GDM1 (cell line): ENCODE measurements around the gene UNCX.
A peak's percentile ranks its signal among the peaks of the same experiment; 100 is the strongest.
"Not testable (repeated sequence)": the region's sequence is repeated elsewhere in the genome, so short reads cannot be mapped to it uniquely, and the experiment has no call there.

Experiments used
- DNase-seq: peaks from one replicate; lab custom pipeline; 2025; lab: John Stamatoyannopoulos, UW

Gene UNCX

DNA sequence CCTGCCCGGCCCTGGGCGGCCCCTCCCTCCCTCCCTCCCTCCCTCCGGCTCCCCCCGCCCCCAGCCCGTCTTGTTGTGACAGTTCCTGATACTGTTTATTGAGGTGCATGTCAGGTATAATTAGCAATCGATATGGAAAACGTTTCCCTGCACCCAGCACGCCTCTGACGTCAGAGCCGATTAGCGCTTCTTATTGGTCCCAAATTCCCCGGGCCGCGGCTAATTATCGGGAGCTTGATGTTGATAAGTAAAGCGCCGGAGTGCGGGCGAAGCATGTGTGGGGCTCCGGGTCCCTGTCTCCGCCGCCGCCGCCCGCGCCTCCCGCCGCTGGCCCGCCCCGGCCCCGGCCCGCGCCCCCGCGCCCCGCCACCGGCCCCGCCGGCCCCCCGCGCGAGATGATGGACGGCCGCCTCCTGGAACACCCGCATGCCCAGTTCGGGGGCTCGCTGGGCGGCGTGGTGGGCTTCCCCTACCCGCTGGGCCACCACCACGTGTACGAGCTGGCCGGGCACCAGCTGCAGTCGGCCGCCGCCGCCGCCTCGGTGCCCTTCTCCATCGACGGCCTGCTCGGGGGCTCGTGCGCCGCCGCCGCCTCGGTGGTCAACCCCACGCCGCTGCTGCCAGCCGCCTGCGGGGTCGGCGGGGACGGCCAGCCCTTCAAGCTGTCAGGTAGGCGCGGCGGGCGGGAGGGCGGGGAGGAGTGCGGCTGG is at the start of gene UNCX:
TSS of gene UNCX (plus strand) at position 250 of the 710 bp plus-strand sequence. CDS start at position 396, 146 bp downstream.
- DNase-seq: no peak

DNA sequence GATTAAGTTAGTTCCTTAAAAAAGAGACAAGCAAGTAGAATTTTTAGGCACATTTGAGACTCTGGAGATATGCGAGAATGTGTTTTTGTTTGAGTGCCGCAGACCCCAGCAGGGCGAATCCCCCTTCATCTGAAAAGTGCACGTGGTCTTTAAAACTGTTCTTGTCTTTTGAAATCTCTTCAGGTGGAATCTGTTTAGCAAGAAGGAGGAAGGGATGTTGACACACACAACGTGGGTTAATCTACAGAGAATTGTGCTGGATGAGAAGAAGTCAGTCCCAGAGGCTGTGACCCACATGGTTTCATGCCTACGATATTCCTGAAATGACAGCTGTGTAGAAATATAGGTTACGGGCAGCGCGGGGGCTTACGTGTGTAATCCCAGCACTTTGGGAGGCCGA is 45.5 kb upstream of the UNCX start:
- DNase-seq: no peak

DNA sequence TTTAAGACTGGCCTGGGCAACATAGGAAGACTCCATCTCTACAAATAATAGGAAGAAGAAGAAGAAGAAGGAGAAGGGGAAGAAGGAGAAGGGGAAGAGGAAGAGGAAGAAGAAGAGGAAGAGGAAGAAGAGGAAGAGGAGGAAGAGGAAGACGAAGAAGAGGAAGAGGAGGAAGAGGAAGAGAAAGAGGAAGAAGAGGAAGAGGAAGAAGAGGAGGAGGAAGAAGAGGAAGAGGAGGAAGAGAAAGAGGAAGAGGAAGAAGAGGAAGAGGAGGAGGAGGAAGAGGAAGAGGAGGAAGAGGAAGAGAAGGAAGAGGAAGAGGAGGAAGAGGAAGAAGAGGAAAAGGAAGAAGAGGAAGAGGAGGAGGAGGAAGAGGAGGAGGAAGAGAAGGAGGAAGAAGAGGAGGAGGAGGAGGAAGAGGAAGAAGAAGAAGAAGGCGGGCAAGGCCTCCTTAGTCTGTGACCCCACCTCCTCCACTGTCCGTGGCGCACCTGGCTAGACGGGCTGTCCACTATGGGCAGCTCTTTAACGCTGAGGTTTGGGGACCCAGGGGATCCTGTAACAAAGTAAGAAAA is 43.9 kb upstream of the UNCX start:
- DNase-seq: no peak

DNA sequence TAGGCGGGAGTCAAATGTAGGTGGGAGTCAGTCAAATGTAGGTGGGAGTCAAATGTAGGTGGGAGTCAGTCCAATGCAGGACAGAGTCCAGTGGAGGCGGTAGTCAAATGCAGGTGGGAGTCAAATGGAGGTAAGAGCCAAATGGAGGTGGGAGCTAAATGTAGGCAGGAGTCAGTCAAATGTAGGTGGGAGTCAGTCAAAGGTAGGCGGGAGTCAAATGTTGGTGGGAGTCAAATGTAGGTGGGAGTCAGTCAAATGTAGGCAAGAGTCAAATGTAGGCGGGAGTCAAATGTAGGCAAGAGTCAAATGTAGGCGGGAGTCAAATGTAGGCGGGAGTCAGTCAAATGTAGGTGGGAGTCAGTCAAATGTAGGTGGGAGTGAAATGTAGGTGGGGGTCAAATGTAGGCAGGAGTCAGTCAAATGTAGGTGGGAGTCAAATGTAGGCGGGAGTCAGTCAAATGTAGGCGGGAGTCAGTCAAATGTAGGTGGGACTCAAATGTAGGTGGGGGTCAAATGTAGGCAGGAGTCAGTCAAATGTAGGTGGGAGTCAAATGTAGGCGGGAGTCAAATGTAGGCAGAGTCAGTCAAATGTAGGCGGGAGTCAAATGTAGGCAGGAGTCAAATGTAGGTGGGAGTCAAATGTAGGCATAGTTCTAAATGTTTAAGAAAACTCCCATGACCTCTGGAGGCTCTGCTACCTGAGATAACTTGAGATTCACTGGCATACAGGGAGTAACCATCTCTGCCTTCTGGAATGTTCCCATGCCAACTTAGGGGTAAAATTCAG is 42.5 kb upstream of the UNCX start:
- DNase-seq: no peak

DNA sequence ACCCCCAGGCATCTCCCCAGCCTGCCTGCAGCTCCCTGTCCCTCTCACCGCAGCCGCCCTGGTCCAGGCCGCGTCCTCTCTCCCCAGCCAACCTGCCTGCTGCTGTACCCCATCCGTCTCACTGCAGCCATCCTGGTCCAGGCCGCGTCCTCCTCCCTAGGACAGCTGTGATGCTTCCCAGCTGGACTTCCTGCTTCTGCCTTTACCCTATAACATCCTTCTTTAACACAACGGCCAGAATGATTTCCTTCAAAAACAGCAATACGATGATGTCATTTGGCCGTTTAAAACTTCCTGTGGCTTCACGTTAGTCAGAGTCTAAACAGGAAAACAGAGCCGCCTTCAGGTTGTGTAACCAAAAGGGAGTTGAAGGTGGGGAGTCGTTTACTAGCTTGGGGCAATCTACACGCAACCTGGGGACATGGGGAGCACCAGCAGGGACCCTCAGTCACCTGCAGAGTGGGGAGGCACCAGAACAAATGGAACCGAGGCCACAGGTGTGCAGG is 40.4 kb upstream of the UNCX start:
- peak; percentile 22 for DNase-seq

DNA sequence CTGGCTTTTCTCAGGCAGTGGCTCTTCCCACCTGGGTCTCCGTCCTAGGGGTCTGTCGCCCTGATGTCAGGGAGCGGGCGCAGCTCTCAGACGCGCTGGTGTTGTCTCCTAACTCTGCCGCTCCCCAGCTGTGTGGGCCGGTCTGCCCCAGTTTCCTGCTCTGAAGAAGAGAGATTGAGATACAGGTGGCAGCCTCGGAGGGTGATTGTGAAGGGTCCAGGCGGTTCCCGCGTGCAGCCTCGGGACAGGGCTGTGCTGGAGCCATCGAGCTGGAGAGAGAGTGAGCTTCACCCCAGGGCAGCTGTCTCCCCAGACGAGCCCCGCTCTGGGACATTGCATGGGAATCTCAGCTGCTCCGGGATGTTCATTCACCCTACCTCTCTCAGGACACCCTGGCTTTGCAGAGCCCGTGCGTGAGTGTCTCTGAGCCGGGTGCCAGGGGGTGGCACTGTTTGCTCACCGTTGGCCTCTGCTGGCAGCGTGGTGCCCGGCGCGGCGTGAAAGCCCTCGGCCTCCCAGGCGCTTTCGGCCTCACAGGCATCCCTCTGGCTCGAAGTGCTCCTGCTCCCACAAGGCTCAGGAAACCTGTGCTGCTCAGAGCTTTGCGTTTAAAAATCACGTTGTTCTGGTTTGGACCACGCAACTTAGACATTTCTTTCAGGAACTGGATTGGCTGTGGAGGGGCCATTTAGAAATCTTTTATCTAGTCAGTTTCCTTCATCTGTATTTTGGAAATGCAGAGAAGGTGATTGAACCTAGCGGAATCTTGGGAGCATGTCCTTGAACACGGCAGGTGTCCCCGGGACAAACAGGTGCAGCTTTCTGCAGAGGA is 38.9 kb upstream of the UNCX start:
- DNase-seq: peak; percentile 6

DNA sequence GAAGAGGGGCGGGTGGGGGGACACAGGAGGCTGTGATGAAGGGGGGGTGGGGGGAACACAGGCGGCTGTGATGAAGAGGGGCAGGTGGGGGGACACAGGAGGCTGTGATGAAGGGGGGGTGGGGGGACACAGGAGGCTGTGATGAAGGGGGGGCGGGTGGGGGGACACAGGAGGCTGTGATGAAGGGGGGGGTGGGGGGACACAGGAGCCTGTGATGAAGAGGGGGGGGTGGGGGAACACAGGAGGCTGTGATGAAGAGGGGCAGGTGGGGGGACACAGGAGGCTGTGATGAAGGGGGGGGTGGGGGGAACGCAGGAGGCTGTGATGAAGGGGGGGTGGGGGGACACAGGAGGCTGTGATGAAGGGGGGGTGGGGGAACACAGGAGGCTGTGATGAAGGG is 36.2 kb upstream of the UNCX start:
- DNase-seq: not testable (repeated sequence)

DNA sequence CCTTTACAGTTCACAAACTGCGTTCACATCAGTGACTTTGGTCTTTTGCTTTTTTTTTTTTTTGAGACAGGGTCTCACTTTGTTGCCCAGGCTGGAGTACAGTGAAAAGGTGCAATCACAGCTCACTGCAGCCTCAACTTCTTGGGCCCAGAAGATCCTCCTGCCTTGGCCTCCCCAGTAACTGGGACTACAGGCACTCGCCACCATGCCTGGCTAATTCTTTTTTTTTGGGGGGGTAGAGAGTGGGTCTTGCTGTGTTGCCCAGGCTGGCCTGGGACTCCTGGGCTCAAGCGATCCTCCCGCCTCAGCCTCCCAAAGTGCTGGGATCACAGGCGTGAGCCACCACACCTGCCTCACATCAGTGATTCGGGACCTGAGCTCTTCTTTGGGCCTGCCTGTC is 35.7 kb upstream of the UNCX start:
- DNase-seq: no peak

DNA sequence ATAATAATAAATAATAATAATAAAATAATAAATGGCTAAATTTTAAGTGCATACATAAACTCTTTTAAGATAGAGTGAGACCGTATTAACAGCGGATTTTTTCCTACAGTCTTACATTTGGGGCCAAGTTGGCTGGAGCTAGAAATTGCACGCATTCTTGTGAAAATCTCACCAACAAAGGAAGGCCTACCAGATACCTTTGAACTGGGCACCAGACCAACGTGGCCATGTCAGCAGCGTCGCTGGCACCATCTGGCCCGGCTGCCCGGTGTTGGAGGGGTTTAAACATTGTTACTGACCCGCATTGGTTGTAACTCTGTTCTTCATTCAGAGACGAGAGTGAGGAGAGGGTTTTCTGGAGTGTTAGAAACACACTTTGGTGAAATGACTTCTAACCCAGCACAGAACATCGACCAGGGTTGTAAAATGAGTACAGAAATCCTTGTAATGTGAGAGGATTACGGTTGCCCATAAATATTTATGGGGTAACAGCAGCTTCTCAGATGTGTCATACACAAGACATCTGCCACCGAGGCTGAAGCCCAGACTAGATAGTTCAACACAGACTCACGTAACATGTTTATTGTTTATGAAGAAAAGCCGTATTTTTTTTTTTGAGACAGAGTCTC is 34.6 kb upstream of the UNCX start:
- no peak for DNase-seq

DNA sequence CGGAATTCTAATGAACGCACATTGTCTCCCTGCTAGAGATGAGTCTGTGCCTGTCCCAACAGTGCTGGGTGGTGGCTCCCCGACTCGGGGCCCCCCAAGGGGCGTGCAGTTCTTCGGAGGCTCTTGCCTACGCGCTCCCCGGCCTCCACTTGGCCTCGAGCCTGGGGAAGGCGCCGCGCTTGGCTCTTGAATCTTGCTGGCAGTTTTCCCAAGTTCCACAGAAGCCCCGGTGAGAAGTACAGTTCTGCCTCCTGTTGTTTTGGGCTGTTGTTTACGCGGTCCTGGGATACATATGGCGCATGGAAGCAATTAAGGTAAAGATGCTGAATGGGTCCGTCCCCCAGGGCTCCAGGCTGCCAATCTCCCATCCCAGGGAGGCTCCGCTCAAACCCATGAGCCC is 32.6 kb upstream of the UNCX start:
- no peak for DNase-seq

DNA sequence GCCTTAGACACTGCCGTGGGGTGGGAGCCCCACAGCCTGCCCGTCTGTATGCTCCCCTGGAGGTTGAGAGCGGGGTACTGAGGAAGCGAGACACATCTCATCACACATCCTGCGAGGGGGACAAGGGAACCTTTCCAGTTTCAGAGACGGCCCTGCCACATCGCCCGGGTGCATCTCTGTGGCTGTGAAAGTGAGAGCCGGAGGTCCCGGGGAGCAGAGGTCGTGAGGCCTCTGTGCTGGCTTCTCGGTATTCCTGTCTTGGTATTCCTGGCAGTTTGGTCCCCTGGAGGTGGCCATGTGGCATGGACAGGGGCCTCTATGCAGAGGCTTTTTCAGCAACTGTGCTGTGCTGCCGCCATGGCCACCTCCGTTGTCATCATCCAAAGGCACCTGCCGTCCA is 30.8 kb upstream of the UNCX start:
- no peak for DNase-seq

DNA sequence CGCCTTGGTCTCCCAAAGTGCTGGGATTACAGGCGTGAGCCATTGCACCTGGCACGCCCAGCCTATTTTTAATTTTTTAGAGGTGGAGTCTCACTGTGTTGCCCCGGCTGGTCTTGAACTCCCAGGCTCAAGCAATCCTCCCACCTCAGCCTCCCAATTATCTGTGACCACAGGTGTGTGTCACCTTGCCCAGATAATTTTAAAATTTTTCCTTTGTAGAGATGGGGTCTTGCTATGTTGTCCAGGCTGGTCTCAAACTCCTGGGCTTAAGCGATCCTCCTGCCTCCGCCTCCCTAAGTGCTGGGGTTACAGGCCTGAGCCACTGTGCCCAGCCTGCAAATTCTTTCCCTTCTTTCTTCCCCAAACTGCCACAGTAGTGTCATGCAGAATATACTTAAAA is 29.8 kb upstream of the UNCX start:
- not testable (repeated sequence) for DNase-seq

DNA sequence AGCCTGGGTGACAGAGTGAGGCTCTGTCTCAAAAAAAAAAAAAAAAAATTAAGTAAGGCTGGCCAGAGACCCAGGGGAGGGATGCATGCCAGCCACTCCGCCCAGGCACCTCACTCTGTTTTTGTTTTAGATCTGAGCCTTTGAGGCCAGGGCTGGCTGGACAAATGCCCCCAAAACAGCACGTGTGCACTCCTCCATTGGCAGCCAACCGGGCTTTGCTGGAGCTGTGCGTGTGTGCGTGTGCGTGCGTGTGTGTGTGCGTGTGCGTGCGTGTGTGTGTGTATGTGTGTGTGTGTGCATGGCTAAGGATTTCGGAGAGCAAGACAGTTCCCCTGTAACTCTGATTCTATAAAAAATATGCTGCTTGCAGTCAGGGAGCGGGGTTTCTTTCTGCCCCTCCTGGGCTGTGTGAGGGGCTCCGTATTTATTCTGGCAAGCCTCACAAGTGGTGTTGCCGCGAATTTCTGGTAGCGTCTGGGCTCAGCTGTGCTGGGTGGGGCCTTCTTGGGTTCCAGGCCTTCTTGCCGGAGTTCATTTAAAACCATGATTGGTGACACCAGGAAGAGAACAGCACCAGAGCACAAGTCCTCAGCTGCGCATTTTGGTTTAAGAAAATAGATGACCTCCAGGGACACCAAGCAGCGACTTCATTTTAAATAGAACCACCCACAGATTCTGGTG is 28.1 kb upstream of the UNCX start:
- DNase-seq: no peak

DNA sequence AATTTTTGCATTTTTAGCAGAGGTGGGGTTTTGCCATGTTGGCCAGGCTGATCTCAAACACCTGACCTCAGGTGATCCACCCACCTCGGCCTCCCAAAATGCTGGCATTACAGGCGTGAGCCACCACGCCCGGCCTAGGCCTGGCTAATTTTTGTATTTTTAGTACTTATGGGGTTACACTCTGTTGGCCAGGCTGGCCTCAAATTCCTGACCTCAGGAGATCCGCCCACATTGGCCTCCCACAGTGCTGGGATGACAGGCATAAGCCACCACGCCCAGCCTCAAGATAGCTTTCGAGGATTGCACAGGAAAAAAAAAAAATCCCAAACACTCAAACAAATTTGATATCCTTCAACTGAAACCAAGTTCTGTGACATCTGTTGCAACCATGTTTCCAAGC is 26.9 kb upstream of the UNCX start:
- DNase-seq: not testable (repeated sequence)

DNA sequence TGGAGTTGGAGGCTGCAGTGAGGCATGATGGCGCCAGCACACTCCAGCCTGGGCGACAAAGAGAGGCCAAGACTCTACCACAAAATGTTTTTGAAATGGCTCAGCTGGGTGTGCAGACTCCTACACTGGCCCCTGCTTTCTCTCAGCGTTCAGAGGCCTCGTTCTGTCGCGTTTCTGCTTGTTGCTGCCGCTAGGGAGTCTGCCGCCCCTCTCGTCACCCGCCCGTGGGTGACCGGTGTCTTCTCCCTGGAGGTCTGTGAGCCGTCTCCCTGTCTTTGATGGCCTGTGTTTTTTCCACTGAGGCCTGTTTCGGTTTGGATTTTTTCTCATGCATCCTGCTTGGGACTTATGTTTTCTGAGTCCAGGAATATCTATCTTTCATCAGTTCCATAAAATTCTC is 23.6 kb upstream of the UNCX start:
- no peak for DNase-seq

DNA sequence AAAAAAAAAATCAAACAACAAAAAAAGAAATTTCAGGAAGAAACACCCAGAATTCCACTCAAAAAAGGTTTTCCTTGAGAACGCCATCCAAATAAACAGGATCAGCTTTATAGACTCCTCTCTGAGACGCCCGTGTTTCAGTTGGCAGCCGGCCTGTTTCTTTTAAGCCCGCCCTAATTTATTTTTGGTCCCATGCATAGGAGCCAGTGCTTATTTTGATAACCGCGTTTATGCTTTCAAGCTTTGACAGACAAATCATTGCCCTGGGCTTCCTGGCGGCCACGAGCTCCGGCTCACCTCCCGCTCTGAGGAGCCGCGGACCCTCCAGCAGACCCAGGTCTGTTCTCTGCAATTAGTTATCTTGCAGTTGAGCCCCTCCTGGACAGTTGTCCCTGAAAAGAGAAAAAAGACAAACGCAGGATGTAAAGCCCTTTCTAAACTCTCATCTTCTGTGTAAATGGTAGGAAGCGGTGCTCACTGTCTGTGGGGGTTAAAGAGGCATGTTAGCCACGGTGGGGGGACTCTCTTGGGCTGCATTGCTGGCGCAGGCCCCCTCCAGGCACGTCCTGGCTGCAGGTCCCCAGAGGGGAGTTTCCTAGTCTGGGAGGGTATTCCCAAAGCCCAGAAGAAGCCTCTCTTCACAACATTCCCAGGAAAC is 22.2 kb upstream of the UNCX start:
- no peak for DNase-seq

DNA sequence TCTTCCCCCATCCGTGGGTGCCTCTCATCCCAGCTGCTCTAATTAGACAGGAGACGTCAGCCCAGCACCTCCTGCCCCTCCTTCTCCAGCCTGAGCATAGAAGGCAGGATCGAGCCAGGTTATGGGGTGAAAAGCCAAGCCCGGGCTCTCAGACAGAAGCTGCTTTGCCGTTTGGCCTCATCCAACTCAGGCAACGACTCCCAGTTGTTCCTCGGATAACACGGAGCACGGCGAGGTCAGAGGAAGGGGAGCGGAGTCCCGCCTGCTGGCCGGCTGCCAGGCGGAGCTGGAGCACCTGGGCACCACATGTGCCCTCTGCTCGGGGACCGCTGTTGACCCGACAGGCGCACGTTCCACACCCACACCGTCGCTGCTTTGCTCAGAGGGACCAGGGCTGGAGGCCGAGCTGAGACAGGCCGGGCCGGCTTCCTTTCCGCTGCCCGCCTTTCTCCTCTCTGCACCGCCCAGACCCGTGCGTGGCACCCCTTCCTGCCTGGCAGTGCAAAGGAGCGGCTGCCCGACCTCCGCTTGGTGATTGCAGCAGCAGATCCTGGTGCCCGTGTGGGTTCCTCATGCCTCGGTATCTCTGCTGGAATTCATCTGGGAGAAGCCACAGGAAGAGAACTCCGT is 21.6 kb upstream of the UNCX start:
- DNase-seq: no peak

DNA sequence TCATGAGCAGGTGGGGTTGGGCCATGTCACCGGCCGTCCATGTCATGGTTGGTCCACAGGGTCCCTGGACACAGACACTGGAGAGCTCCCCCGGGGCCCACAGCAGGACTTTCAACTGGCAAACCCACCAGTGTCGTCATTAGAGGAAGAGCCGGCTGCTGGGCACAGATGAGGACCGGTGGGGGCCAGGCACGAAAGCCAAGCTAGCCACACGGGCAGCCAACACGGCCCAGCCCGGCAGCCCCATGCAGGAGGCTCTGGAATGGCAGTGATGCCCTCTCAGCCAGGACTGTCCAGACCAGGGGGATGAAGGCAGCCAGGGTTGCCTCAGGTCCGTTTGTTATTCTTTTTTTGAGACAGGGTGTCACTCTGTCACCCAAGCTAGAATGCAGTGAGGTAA is 21.1 kb upstream of the UNCX start:
- no peak for DNase-seq

DNA sequence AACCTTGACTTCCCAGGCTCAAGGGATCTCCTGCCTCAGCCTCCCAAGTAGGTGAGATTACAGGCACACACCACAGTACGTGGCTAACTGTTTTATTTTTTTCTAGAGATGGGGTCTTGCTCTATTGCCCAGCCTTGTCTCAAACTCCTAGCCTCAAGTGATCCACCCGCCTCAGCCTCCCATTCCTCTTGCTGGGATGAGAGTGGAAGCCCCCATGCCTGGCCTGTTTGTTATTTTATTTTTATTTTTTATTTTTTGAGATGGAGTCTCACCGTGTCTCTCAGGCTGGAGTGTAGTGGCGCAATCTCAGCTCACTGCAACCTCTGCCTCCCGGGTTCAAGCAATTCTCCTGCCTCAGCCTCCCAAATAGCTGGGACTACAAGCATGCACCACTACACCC is 20.6 kb upstream of the UNCX start:
- not testable (repeated sequence) for DNase-seq

DNA sequence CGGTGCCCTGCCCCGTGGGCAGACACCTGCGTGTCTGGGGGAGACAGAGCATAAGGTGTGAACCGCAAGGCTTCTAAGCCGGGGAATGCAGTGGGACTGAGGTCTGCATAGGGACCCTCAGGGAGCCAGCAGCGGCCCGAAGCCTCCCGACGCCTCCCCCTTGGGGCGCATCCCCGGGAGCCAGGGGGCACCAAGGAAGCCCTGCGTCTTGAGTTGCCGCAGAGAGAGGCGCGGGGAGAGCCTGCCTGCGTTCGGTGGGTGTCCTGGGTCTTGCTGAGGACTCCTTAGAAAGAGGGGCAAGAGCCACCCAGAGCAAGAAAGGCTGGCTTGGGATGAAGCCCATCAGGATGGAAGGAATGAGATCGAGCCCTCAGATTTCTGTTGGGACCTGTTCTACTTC is 18.2 kb upstream of the UNCX start:
- DNase-seq: no peak
